Mucosa of rectum (tissue), 2 donors: Measurements from ENCODE around the gene MAPK1.
"Not testable (repeated sequence)": the region's sequence is repeated elsewhere in the genome, so short reads cannot be mapped to it uniquely, and the experiment has no call there.

Experiments used
- H3K27ac ChIP-seq, 2 donors: one replicate each; pipeline ENCODE4 v1.7.0; 2013; ENCODE audit warnings: inconsistent platforms in 2 of 2, low read depth in 2 of 2, low read length in 2 of 2
- H3K27me3 ChIP-seq, 2 donors: one replicate each; pipeline ENCODE4 v1.7.0; 2013; ENCODE audit warnings: low read length in 2 of 2; ENCODE audit not compliant: control insufficient read depth in 2 of 2, insufficient read depth in 2 of 2
- H3K36me3 ChIP-seq, 2 donors: one replicate each; pipeline ENCODE4 v1.7.0; 2013; ENCODE audit warnings: low read length in 2 of 2; ENCODE audit not compliant: control insufficient read depth in 2 of 2, insufficient read depth in 2 of 2
- H3K4me1 ChIP-seq, 2 donors: one replicate each; pipeline ENCODE4 v1.7.0; 2013; ENCODE audit warnings: low read length in 2 of 2, mild to moderate bottlenecking in 1 of 2; ENCODE audit not compliant: control insufficient read depth in 2 of 2, insufficient read depth in 2 of 2
- H3K4me3 ChIP-seq, 2 donors: one replicate each; pipeline ENCODE4 v1.7.0; 2013; ENCODE audit warnings: low read length in 2 of 2
- H3K9ac ChIP-seq, 2 donors: one replicate each; pipeline ENCODE4 v1.7.0; 2013; ENCODE audit warnings: low read length in 2 of 2, low read depth in 1 of 2, mild to moderate bottlenecking in 1 of 2
- H3K9me3 ChIP-seq, 2 donors: one replicate each; pipeline ENCODE4 v1.7.0; 2013; ENCODE audit warnings: low read length in 2 of 2; ENCODE audit not compliant: control insufficient read depth in 2 of 2
- donor health status: healthy.
- donor health status: Normal muscosa, but diverticular disease.

MAPK1 gene

DNA sequence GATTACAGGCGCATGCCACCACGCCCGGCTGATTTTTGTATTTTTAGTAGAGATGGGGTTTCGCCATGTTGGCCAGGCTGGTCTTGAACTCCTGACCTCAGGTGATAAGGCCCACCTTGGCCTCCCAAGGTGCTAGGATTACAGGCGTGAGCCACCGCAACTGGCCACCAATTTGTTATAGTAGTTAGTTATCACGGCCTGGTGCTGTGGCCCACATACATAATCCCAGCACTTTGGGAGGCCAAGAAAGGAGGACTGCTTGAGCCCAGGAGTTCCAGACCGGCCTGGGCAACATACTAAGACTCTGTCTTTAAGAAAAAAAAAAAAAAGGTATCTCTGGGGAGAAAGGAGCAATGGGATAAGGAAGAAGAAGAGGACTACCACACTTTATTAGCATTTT is 62.1 kb downstream of the MAPK1 start:
- H3K27ac ChIP-seq, H3K27me3 ChIP-seq, H3K4me1 ChIP-seq, H3K9ac ChIP-seq, H3K4me3 ChIP-seq, H3K9me3 ChIP-seq: not testable (repeated sequence)
- H3K36me3 ChIP-seq, result peaks cover 40 to 42% of the 10 kb centered on the region in 2 donors

DNA sequence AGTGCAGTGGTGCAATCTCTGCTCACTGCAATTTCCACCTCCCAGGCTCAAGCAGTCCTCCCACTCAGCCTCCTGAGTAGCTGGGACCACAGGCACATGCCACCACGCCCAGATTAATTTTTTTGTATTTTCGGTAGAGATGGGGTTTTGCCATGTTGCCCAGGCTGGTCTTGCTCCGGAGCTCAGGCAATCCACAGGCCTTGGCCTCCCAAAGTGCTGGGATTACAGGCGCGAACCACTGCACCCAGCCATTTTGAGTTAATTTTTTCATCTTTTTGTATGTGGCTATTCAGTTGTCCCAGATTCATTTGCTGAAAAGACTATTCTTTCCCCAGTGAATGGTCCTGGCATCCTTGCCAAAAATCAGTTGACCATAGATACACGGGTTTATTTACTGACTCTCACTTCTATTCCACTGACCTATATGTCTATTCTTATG is 63.6 kb downstream of the MAPK1 start:
- H3K9ac ChIP-seq, result no peak overlapping the region
- no peaks in the 10 kb centered on the region for H3K9me3 ChIP-seq
- H3K27ac ChIP-seq, result no peak overlapping the region
- peaks cover 46 to 47% of the 10 kb centered on the region in 2 donors for H3K36me3 ChIP-seq
- H3K4me1 ChIP-seq, result no peaks in the 10 kb centered on the region
- no peaks in the 10 kb centered on the region for H3K27me3 ChIP-seq
- no peak overlapping the region for H3K4me3 ChIP-seq

DNA sequence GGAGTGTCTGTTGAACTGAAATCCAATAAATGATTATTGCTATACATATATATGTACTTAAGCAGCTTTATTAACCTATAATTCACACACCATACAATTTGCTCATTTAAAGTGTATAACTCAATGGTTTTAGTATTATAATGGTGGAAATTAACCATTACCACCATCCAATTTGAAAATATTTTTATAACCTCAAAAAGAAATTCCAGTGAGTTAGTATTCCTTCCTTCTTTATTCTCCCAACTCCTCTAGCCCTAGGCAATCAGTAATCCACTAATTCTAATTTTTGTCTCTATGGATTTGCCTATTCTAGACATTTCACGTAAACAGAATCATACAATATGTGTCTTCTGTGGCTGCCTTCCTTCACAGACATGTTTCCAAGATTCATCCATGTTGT is 64.8 kb downstream of the MAPK1 start:
- Histone ChIP-seq H3K4me1 (no peaks in the 10 kb centered on the region), H3K4me3 (no peak overlapping the region), H3K9me3 (no peaks in the 10 kb centered on the region), H3K27ac (no peak overlapping the region), H3K27me3 (no peaks in the 10 kb centered on the region), H3K36me3 (peaks cover 53 to 56% of the 10 kb centered on the region in 2 donors), H3K9ac (no peak overlapping the region)

DNA sequence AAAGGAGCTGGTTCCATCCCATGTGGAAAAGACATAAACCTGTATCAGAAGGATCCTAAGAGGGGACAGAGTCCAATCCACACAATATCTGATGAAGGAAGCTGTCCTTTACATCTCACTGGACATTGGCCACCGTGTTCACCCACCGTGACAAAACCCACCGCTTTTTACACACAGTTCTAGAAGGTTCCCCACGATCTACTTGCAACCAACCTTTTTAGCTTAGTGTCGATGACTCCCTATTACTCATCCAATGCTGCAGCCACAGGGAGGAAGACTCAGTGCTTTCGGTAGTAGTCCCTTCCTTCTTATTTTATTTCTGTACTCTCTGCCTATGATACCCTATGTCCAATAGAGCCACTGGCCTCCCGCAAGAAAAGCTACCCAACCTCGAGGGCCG is 65.4 kb downstream of the MAPK1 start:
- Histone ChIP-seq H3K27ac (no peak overlapping the region), H3K4me3 (no peak overlapping the region), H3K4me1 (no peaks in the 10 kb centered on the region), H3K36me3 (peaks cover 47 to 55% of the 10 kb centered on the region in 2 donors), H3K27me3 (no peaks in the 10 kb centered on the region), H3K9me3 (no peaks in the 10 kb centered on the region), H3K9ac (no peak overlapping the region)

DNA sequence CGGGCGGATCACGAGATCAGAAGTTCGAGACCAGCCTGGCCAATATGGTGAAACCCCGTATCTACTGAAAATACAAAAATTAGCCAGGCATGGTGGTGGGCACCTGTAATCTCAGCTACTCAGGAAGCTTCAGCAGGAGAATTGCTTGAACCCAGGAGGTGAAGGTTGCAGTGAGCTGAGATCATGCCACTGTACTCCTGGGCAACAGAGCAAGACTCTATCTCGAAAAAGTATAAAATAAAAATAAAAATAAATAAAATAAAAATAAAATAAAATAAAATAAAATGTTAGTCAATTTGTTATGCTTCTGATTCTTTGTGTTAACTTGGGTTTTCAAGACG is 66.2 kb downstream of the MAPK1 start:
- not testable (repeated sequence) for H3K9me3 ChIP-seq, H3K4me1 ChIP-seq, H3K27me3 ChIP-seq, H3K4me3 ChIP-seq, H3K27ac ChIP-seq, H3K9ac ChIP-seq
- H3K36me3 ChIP-seq, result peaks cover 43 to 56% of the 10 kb centered on the region in 2 donors

DNA sequence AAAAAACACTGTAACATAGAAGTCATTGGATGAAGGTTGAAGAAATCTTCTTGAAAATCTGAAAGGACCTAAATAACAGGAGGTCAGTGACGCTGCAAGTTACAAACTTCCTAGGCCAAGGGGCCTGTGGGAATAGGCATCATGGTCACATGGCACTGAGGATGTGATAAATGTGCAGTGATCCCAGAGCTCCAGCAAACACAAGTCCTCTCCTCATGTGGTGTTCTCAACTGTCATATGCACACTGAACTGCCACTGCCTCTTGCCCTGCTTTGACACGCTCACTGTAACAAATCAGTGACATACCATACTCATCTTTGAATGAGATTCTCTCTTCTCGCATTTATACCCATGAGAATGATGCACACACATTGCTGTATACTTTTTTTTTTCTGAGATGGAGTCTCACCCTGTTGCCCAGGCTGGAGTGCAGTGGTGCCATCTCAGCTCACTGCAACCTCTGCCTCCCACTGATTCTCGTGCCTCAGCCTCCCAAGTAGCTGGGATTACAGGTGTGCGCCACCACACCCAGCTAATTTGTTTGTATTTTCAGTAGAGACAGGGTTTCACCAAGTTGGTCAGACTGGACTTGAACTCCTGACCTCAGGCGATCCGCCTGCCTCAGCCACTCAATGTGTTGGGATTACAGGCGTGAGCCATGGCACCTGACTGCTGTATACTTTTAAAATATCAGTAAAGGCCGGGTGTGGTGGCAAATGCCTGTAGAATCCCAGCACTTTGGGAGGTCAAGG is 66.7 kb downstream of the MAPK1 start:
- no peaks in the 10 kb centered on the region for H3K27me3 ChIP-seq
- no peak overlapping the region for H3K4me3 ChIP-seq
- H3K9me3 ChIP-seq, result no peaks in the 10 kb centered on the region
- H3K9ac ChIP-seq, result no peak overlapping the region
- H3K36me3 ChIP-seq, result peaks cover 40 to 53% of the 10 kb centered on the region in 2 donors
- no peak overlapping the region for H3K27ac ChIP-seq
- H3K4me1 ChIP-seq, result no peaks in the 10 kb centered on the region

DNA sequence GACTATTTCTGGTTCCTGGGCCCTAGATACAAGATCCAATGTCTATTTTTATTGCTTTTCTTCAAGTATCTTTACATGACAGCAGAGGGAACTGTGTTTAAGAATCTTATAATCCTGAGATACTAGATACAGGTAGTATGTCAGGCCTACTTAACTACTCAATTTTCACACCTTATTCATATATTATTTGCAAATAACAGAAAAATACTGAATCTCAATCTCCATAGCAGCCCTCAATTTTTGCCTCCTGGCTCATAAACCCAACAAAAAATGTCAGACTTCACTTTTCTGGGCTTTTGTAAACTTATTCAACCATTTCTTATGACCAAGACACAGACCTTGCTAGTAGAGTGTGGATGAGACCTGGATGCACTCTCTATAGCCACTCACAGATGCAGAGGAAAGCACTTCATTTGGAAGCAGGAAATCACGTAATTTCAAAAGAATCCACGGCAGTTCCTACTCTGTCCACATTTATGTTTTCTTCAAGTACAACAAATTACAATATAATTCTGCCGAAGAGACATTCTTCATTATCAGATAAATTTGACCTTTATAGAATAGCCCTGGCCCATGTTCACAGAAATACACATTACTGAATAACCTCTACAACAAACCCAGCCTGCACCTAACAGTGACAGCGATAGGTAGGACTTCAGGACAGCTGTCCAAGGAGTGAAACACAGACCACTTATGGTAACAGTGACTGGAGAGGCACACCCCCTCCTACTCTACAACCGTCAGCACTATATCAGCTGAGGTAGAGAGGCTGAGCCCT is 69.8 kb downstream of the MAPK1 start:
- Histone ChIP-seq H3K27me3 (no peaks in the 10 kb centered on the region), H3K9ac (no peak overlapping the region), H3K27ac (no peak overlapping the region), H3K36me3 (peaks cover 25 to 38% of the 10 kb centered on the region in 2 donors), H3K9me3 (no peaks in the 10 kb centered on the region), H3K4me1 (no peaks in the 10 kb centered on the region), H3K4me3 (no peak overlapping the region)

DNA sequence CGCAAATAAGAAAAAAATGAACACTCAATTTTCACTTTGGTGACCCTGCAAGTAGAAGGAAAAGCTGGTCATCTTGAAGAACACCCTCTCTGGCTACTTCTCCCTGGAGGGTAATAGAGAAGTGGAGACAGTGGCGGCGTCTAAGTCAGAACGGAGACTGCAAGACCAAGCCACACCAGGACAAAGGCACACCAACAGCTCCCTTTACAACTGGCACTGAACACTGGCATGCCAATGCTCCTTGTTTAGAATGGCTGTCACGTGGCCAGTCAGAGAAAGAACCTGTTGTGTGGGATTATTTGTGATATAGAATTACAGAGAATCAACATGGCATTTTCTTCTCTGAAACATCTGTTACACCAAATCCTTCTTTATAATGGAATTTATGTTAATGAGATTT is 70.6 kb downstream of the MAPK1 start:
- H3K4me1 ChIP-seq, result no peaks in the 10 kb centered on the region
- no peaks in the 10 kb centered on the region for H3K9me3 ChIP-seq
- H3K4me3 ChIP-seq, result no peak overlapping the region
- no peak overlapping the region for H3K27ac ChIP-seq
- H3K9ac ChIP-seq, result no peak overlapping the region
- no peaks in the 10 kb centered on the region for H3K27me3 ChIP-seq
- H3K36me3 ChIP-seq, result peaks cover 18 to 38% of the 10 kb centered on the region in 2 donors

DNA sequence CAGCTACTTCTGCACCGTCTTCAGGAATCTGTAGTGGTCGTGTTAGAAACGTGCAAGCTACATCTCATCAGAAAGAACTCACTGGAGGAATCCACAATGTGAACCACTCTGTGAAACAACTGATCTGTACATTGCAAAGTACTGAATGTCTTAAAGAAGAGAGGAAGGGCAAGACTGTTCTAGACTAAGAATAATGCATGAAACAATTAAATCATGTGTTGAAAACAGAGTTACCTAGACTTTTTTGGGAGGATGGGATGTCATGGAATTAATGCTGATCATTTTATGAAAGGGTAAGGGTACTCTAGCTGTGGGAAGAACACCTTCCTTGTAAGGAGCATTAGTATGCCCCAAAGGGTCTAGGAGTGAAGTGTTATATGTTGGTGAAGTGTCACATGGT is 71.2 kb downstream of the MAPK1 start:
- Histone ChIP-seq H3K9ac (no peak overlapping the region), H3K4me3 (no peak overlapping the region), H3K4me1 (no peaks in the 10 kb centered on the region), H3K9me3 (no peaks in the 10 kb centered on the region), H3K27me3 (no peaks in the 10 kb centered on the region), H3K27ac (no peak overlapping the region), H3K36me3 (peaks cover 16 to 41% of the 10 kb centered on the region in 2 donors)

DNA sequence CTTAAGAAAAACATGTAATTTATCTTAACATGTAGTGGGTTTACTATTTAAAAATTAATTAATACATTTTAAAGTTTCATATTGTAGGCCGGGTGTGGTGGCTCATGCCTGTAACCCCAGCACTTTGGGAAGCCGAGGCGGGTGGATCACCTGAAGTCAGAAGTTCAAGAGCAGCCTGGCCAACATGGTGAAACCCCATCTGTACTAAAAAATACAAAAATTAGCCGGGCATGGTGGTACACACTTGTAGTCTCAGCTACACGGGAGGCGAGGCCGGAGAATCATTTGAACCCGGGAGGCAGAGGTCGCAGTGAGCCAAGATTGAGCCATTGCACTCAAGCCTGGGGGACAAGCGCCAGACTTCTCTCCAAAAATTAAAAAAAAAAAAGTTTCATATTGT is 73.7 kb downstream of the MAPK1 start:
- peaks cover 8 to 34% of the 10 kb centered on the region in 2 donors for H3K36me3 ChIP-seq
- not testable (repeated sequence) for H3K27me3 ChIP-seq

More for the DNA sequence above, 73.7 kb downstream of the MAPK1 start:
- H3K9ac ChIP-seq, H3K9me3 ChIP-seq, H3K4me3 ChIP-seq, H3K4me1 ChIP-seq, H3K27ac ChIP-seq: not testable (repeated sequence)
